Endothelial cell of umbilical vein (primary cell): Measurements from ENCODE around the gene DPH2. TPM values are rescaled to one million over a fixed set of nuclear protein-coding genes. Genes with fewer than 3 reads are reported as not detected.

Source experiments
- BruUV-seq: library from RNA; stranded (reverse); fragments of 400-500 nt; replicated peaks from 2 replicates; lab custom pipeline; 2021; lab: Mats Ljungman, UMichigan
- CTCF ChIA-PET: fragments of 300-600, 350-600 bp; sonication (Branson Sonifier 250); formaldehyde crosslinking; loops from one replicate; lab custom pipeline; 2021; ENCODE audit warnings: antibody characterized with exemption, inconsistent platforms; lab: Charles Lee
- POLR2A ChIA-PET: fragments of 300-600, 350-600 bp; sonication (Branson Sonifier 250); formaldehyde crosslinking; loops from one replicate; lab custom pipeline; 2021; ENCODE audit warnings: antibody characterized with exemption, inconsistent platforms; lab: Charles Lee
- DNase-seq: peaks from one replicate; pipeline ENCODE4 v3.0.0-alpha.2; 2011; ENCODE audit warnings: low read depth, low spot score
- FAIRE-seq: peaks from 2 replicates; lab custom pipeline; 2011; peaks lifted over from hg19 to GRCh38; lab: Jason Lieb, UNC
- H2AFZ ChIP-seq: 2 replicates; pipeline ENCODE4 v1.6.0; 2012; ENCODE audit warnings: low read depth, low read length, control low read depth, inconsistent platforms
- H3K27ac ChIP-seq: 2 replicates; pipeline ENCODE4 v1.5.1; 2011; ENCODE audit warnings: low read depth, mild to moderate bottlenecking, control low read depth, low read length, moderate library complexity; ENCODE audit not compliant: insufficient read depth
- H3K27me3 ChIP-seq, 2 experiments: 2 replicates each; pipeline versions ENCODE4 v1.6.0 to v1.6.1; 2011; ENCODE audit warnings: low read length in 2 of 2, mixed read lengths in 1 of 2; ENCODE audit not compliant: control insufficient read depth in 2 of 2, insufficient read depth in 2 of 2
- H3K36me3 ChIP-seq, 2 experiments: 2 replicates in 1 of 2; 3 replicates in 1 of 2; pipeline ENCODE4 v1.5.1; 2011; ENCODE audit warnings: low read length in 2 of 2, mild to moderate bottlenecking in 1 of 2, moderate library complexity in 1 of 2; ENCODE audit not compliant: control insufficient read depth in 2 of 2, insufficient read depth in 2 of 2; ENCODE audit errors: extremely low read depth in 1 of 2
- H3K4me1 ChIP-seq: 3 replicates; pipeline ENCODE4 v1.5.1; 2011; ENCODE audit warnings: mild to moderate bottlenecking, low read length; ENCODE audit not compliant: control insufficient read depth, insufficient read depth; ENCODE audit errors: extremely low read depth
- H3K4me2 ChIP-seq: 2 replicates; pipeline ENCODE4 v1.6.1; 2011; ENCODE audit warnings: low read length, control low read depth, mixed read lengths; ENCODE audit not compliant: insufficient read depth
- H3K4me3 ChIP-seq, 3 experiments: fragments of 200-600 bp in 1 of 3; sonication (generic), shearing (Covaris generic) in 1 of 3; replicated peaks in 1 of 3; 2 replicates each; pipeline ENCODE4 v1.5.1; 2011 to 2016; ENCODE audit warnings: control low read depth in 3 of 3, low read length in 3 of 3, mild to moderate bottlenecking in 2 of 3, inconsistent platforms in 1 of 3, low read depth in 1 of 3, moderate library complexity in 1 of 3; ENCODE audit not compliant: insufficient read depth in 1 of 3
- H3K79me2 ChIP-seq: 2 replicates; pipeline ENCODE4 v1.6.0; 2012; ENCODE audit warnings: low read length, inconsistent platforms; ENCODE audit not compliant: control insufficient read depth, insufficient read depth
- H3K9ac ChIP-seq: replicated peaks from 2 replicates; pipeline ENCODE3; 2011; ENCODE audit warnings: low read length, control low read depth; ENCODE audit not compliant: insufficient read depth; ENCODE audit errors: extremely low read depth
- H3K9me1 ChIP-seq: replicated peaks from 3 replicates; pipeline ENCODE4 v1.6.0; 2011; ENCODE audit warnings: mild to moderate bottlenecking, low read length; ENCODE audit not compliant: control insufficient read depth, insufficient read depth; ENCODE audit errors: extremely low read depth
- H3K9me3 ChIP-seq: replicated peaks from 2 replicates; pipeline ENCODE4 v1.5.1; 2012; ENCODE audit warnings: low read length, inconsistent platforms; ENCODE audit not compliant: control insufficient read depth, insufficient read depth
- H4K20me1 ChIP-seq: replicated peaks from 2 replicates; pipeline ENCODE3; 2011; ENCODE audit warnings: mild to moderate bottlenecking, low read length; ENCODE audit not compliant: control insufficient read depth, insufficient read depth; ENCODE audit errors: extremely low read depth
- EZH2 ChIP-seq: IDR thresholded peaks from 2 replicates; pipeline ENCODE4 v1.6.1; 2012; ENCODE audit warnings: borderline replicate concordance, low read depth, mild to moderate bottlenecking, moderate library complexity, low read length, inconsistent platforms; ENCODE audit not compliant: severe bottlenecking
- FOS ChIP-seq: IDR thresholded peaks from 2 replicates; pipeline ENCODE4 v1.6.1; 2011; ENCODE audit warnings: mild to moderate bottlenecking, low read length, moderate library complexity, borderline replicate concordance; ENCODE audit not compliant: insufficient read depth
- GATA2 ChIP-seq: IDR thresholded peaks from 2 replicates; pipeline ENCODE4 v1.7.0; 2011; ENCODE audit warnings: low read depth, mild to moderate bottlenecking, moderate library complexity, mixed read lengths, low read length; ENCODE audit not compliant: insufficient read length, insufficient read depth
- JUN ChIP-seq: IDR thresholded peaks from 2 replicates; pipeline ENCODE4 v1.6.1; 2011; ENCODE audit warnings: borderline replicate concordance, low read depth; ENCODE audit not compliant: insufficient read length, insufficient read depth
- MYC ChIP-seq: IDR thresholded peaks from one replicate; pipeline ENCODE4 v1.6.1; 2011; ENCODE audit warnings: mild to moderate bottlenecking, low read depth, low read length
- POLR2A ChIP-seq: IDR thresholded peaks from 2 replicates; pipeline ENCODE4 v1.6.1; 2012; ENCODE audit warnings: low read depth, mild to moderate bottlenecking, control low read depth, low read length
- POLR2AphosphoS5 ChIP-seq: IDR thresholded peaks from 2 replicates; pipeline ENCODE4 v1.6.1; 2012; ENCODE audit warnings: low read depth, mild to moderate bottlenecking, control low read depth, low read length, moderate library complexity; ENCODE audit not compliant: insufficient read depth
- dilution Hi-C: fragments of 300-500 bp; cut with MboI; formaldehyde crosslinking; loops from one replicate; pipeline ENCODE4 v1.15.0; 2019; ENCODE audit warnings: low sequenced_read_pairs; ENCODE audit not compliant: extremely low pct_ligation_motif_present
- intact Hi-C: fragments of 100-400 bp; cut with micrococcal nuclease; formaldehyde crosslinking; loops from one replicate; pipeline ENCODE4 v1.10.0; 2022
- polyA plus RNA-seq, 4 experiments: library from polyadenylated mRNA; depleted of rRNA in 3 of 4; stranded (reverse) in 3 of 4; unstranded in 1 of 4; fragments of >200 nt; gene quantifications; 2 replicates each; pipeline versions ENCODE4 v1.2.1 to v1.2.3, GENCODE V29; 2011 to 2012; ENCODE audit warnings: missing spikeins in 1 of 4
- total RNA-seq: library from RNA; stranded (reverse); gene quantifications from 2 replicates; pipeline ENCODE4 v1.2.3, GENCODE V29; 2021
- TF ChIP-seq, protein P1 (sequence below): IDR thresholded peaks from 2 replicates; pipeline ENCODE4 v1.6.1; 2011; ENCODE audit not compliant: insufficient read depth, insufficient read length
- TF ChIP-seq, protein P2 (sequence below), 2 donors: IDR thresholded peaks; 1 replicate in 1 of 2; 2 replicates in 1 of 2; pipeline ENCODE4 v1.5.1; 2011; ENCODE audit warnings: low read length in 2 of 2, mild to moderate bottlenecking in 2 of 2, moderate library complexity in 2 of 2, control low read depth in 1 of 2, inconsistent platforms in 1 of 2, low read depth in 1 of 2; ENCODE audit not compliant: insufficient read depth in 1 of 2; ENCODE audit errors: extremely low read depth in 1 of 2

DPH2 gene
- total and polyA plus RNA-seq, 2 donors (not counting 3 experiments of a cell fraction or from before 2014, with no cell fraction given), result 28.1 to 59.1 TPM

DNA sequence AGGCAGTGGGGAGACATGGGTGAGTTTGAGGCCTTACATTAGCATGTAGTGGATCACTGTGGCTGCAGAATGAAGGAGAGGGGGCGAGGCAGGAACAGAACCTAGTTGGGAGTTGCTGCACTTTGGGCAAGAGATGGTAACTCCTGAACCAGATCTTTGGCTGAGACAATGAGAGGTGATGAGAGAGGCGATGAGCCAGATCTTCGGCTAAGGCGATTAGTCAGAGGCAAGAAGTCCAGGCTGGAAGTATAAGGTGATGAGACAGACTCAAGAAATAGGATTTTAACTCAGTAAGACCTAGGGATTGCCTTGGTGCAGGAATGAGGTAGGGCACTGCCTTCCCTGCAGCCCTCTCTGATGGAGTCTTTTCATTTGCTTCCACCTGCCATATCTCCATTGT lies 45.3 kb upstream of the DPH2 start:
- no peak overlapping the region for H3K9ac ChIP-seq
- H3K4me1 ChIP-seq, result no peaks in the 10 kb centered on the region
- FAIRE-seq (no peak), DNase-seq (no peak)
- no peaks in the 10 kb centered on the region for H3K27me3 ChIP-seq
- no peaks in the 10 kb centered on the region for H3K79me2 ChIP-seq
- ChIA-PET POLR2A (interaction anchor here (0.6 kb wide), 1 partner anchor 127 kb away, joined by 3 read pairs; no protein-coding TSS in a partner anchor), CTCF (interaction anchor here (1.0 to 18.1 kb wide), 3 partner anchors 10 to 160 kb away, joined by 3 to 965 read pairs (median 13); no protein-coding TSS in a partner anchor)
- peaks cover 3 to 4% of the 10 kb centered on the region in 2 experiments for H3K36me3 ChIP-seq
- H3K4me3 ChIP-seq, result no peak overlapping the region
- no peak overlapping the region for H2AFZ ChIP-seq
- no peaks in the 10 kb centered on the region for H3K9me3 ChIP-seq
- intact Hi-C loops (no loop called here), dilution Hi-C loops (no loop called here)
- TF ChIP-seq, protein P1, sequence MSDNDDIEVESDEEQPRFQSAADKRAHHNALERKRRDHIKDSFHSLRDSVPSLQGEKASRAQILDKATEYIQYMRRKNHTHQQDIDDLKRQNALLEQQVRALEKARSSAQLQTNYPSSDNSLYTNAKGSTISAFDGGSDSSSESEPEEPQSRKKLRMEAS, result no peak
- no peak overlapping the region for H3K27ac ChIP-seq
- H3K4me2 ChIP-seq, result no peak overlapping the region
- H3K9me1 ChIP-seq, result no peaks in the 10 kb centered on the region
- no peaks in the 10 kb centered on the region for H4K20me1 ChIP-seq
- no TSS peak for BruUV-seq

DNA sequence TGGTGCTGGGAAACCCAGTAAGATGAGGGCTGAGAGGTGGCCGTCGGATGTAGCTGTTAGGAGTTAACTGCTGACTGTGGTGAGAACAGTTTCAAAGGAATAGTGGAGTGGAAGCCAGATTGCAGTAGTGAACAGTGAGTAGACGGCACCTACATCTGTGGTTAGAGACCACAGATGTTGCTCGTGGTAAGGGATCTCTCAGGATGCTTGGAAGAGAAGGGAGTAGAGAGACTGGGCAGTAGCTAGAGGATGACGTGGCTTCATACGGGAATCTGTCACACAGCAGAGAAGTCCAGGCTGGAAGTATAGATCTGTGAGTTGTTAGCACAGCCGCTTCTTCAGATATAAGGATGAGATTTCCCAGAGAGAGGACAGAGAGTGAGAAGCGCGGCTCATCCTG lies 44.0 kb upstream of the DPH2 start:
- TF ChIP-seq, protein P1, result no peak
- TF ChIP-seq FOS (no peak), POLR2AphosphoS5 (no peak), GATA2 (no peak), POLR2A (no peak), MYC (no peak), EZH2 (no peak), JUN (no peak)
- TF ChIP-seq, protein P2, sequence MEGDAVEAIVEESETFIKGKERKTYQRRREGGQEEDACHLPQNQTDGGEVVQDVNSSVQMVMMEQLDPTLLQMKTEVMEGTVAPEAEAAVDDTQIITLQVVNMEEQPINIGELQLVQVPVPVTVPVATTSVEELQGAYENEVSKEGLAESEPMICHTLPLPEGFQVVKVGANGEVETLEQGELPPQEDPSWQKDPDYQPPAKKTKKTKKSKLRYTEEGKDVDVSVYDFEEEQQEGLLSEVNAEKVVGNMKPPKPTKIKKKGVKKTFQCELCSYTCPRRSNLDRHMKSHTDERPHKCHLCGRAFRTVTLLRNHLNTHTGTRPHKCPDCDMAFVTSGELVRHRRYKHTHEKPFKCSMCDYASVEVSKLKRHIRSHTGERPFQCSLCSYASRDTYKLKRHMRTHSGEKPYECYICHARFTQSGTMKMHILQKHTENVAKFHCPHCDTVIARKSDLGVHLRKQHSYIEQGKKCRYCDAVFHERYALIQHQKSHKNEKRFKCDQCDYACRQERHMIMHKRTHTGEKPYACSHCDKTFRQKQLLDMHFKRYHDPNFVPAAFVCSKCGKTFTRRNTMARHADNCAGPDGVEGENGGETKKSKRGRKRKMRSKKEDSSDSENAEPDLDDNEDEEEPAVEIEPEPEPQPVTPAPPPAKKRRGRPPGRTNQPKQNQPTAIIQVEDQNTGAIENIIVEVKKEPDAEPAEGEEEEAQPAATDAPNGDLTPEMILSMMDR (IDR thresholded peaks at IDR 0.05; ENCODE audit: extremely low read depth in 1 of 2, insufficient read depth in 1 of 2, low read depth in 1 of 2, low read length in 2 of 2), result no peak
- no TSS peak for BruUV-seq
- Histone ChIP-seq H3K9me3 (no peaks in the 10 kb centered on the region), H3K4me1 (no peaks in the 10 kb centered on the region), H3K27me3 (no peaks in the 10 kb centered on the region), H3K4me3 (no peak overlapping the region), H3K4me2 (no peak overlapping the region), H3K9ac (no peak overlapping the region), H3K79me2 (no peaks in the 10 kb centered on the region), H3K36me3 (peaks cover 3 to 4% of the 10 kb centered on the region in 2 experiments), H3K27ac (no peak overlapping the region), H3K9me1 (no peaks in the 10 kb centered on the region), H2AFZ (no peak overlapping the region), H4K20me1 (no peaks in the 10 kb centered on the region)
- no peak for DNase-seq
- intact Hi-C loops (no loop called here), dilution Hi-C loops (loop anchor here (25.0 kb wide), 1 partner anchor 164 kb away; no protein-coding TSS in a partner anchor)
- ChIA-PET CTCF (interaction anchor here (1.3 to 18.1 kb wide), 3 partner anchors 9 to 162 kb away, joined by 3 to 965 read pairs (median 6); no protein-coding TSS in a partner anchor), POLR2A (no interaction called here)
- FAIRE-seq, result no peak
